ENCODE data around the gene ZC3H7A. TPM values are rescaled to one million over a fixed set of nuclear protein-coding genes. Genes with fewer than 3 reads are reported as not detected.
A peak's percentile ranks its signal among the peaks of the same experiment; 100 is the strongest.

Gene ZC3H7A
- total and polyA plus RNA-seq, 2 of the 13 experiments (the other 11 are each of a cell fraction or from before 2014, with no cell fraction given) = 29.2 to 36.8 TPM

- 0 out of 2 replicates have a peak, but pooled peaks have one; percentile 23 for TF ChIP-seq BRF2 (CRISPR knock-in tag; IDR thresholded peaks at IDR 0.05)
- TF ChIP-seq SPEN (CRISPR knock-in tag; IDR thresholded peaks at IDR 0.05; ENCODE audit: low read depth) = peak; percentile 77; the same call in 1 of the 2 replicates
- no peak for TF ChIP-seq MIER3 (CRISPR knock-in tag; IDR thresholded peaks at IDR 0.05; ENCODE audit: borderline replicate concordance)
- TF ChIP-seq MEIS2 (CRISPR knock-in tag; IDR thresholded peaks at IDR 0.05) = peak; percentile 90
- no peak for TF ChIP-seq KIAA2018 (CRISPR knock-in tag; IDR thresholded peaks at IDR 0.05; ENCODE audit: borderline replicate concordance)
- TF ChIP-seq ZNF430 (CRISPR knock-in tag; IDR thresholded peaks at IDR 0.05) = 0 out of 2 replicates have a peak, but pooled peaks have one; percentile 67
- peak; percentile 75; the same call in 1 of the 2 replicates for TF ChIP-seq ZGPAT (CRISPR knock-in tag; IDR thresholded peaks at IDR 0.05)
- peak; percentile 33; the same call in 1 of the 2 replicates for TF ChIP-seq HNF4A (CRISPR knock-in tag; IDR thresholded peaks at IDR 0.05)
- no peak; the same call in 1 of the 2 replicates for TF ChIP-seq FIP1L1 (IDR thresholded peaks at IDR 0.05; ENCODE audit: borderline replicate concordance, insufficient read depth, low read depth, low read length)
- TF ChIP-seq SNAPC5 (CRISPR knock-in tag; IDR thresholded peaks at IDR 0.05; ENCODE audit: borderline replicate concordance) = 0 out of 2 replicates have a peak, but pooled peaks have one; percentile 28
- peak; percentile 46; the same call in 1 of the 2 replicates for TF ChIP-seq ZFP37 (CRISPR knock-in tag; IDR thresholded peaks at IDR 0.05; ENCODE audit: borderline replicate concordance)
- no peak for TF ChIP-seq ATM (IDR thresholded peaks at IDR 0.05; ENCODE audit: borderline replicate concordance)
- TF ChIP-seq ZC3H13 (CRISPR knock-in tag; IDR thresholded peaks at IDR 0.05) = peak; percentile 52; the same call in 1 of the 2 replicates
- TF ChIP-seq ZNF362 (CRISPR knock-in tag; IDR thresholded peaks at IDR 0.05; ENCODE audit: borderline replicate concordance) = no peak
- TF ChIP-seq XBP1 (CRISPR knock-in tag; IDR thresholded peaks at IDR 0.05) = peak; percentile 40; the same call in 1 of the 2 replicates
These were observed 562 bp downstream of the ZC3H7A start (continued) for GRCh38 chr16:11796227-11797165.

All from HepG2 (cell line).